AG08396 (cell line): ENCODE data around the gene HMGN4.
"Not testable (repeated sequence)": the region's sequence is repeated elsewhere in the genome, so short reads cannot be mapped to it uniquely, and the experiment has no call there.

Experiments used
- DNase-seq: peaks from one replicate; pipeline ENCODE4 v3.0.0; 2012; ENCODE audit warnings: low spot score, mixed read lengths

HMGN4 gene

GRCh38 chr6:26537846-26538571, at the start of gene HMGN4:
Gene HMGN4 (plus strand): TSS chr6:26538366. CDS start chr6:26545207, 6,841 bp downstream.
- DNase-seq, result peak; percentile 79

- DNase-seq, result no peak
These were observed 47.9 kb upstream of the HMGN4 start for GRCh38 chr6:26489996-26490964.

- DNase-seq, result no peak
These were observed 46.6 kb upstream of the HMGN4 start for GRCh38 chr6:26491604-26492003.

- DNase-seq, result peak; percentile 42
These were observed 44.9 kb upstream of the HMGN4 start for GRCh38 chr6:26493258-26493657.

GRCh38 chr6:26494117-26494516, 44.0 kb upstream of the HMGN4 start:
- DNase-seq, result no peak

- DNase-seq, result no peak
These were observed 42.9 kb upstream of the HMGN4 start for GRCh38 chr6:26495281-26495680.

- DNase-seq, result no peak
These were observed 40.6 kb upstream of the HMGN4 start for GRCh38 chr6:26497610-26498009.

- DNase-seq, result no peak
These were observed 38.1 kb upstream of the HMGN4 start, which contains the start of gene BTN1A1 for GRCh38 chr6:26500102-26500501. Gene BTN1A1 (plus strand): TSS chr6:26500303. CDS start chr6:26501287, 984 bp downstream.

- no peak for DNase-seq
These were observed 36.6 kb upstream of the HMGN4 start for GRCh38 chr6:26501482-26501986.

GRCh38 chr6:26502165-26502564, 36.0 kb upstream of the HMGN4 start:
- DNase-seq, result no peak

GRCh38 chr6:26502626-26503025, 35.5 kb upstream of the HMGN4 start:
- DNase-seq, result no peak

GRCh38 chr6:26507658-26508057, 30.5 kb upstream of the HMGN4 start:
- no peak for DNase-seq

GRCh38 chr6:26511033-26511432, 27.1 kb upstream of the HMGN4 start:
- DNase-seq, result not testable (repeated sequence)

GRCh38 chr6:26514984-26515383, 23.2 kb upstream of the HMGN4 start:
- no peak for DNase-seq

GRCh38 chr6:26516481-26517427, 21.4 kb upstream of the HMGN4 start:
- DNase-seq, result no peak

- no peak for DNase-seq
These were observed 18.8 kb upstream of the HMGN4 start for GRCh38 chr6:26519359-26519758.

GRCh38 chr6:26520237-26520849, 17.8 kb upstream of the HMGN4 start:
- no peak for DNase-seq

GRCh38 chr6:26520850-26521599, 17.1 kb upstream of the HMGN4 start:
- peak; percentile 96 for DNase-seq

- DNase-seq, result peak; percentile 81
These were observed 16.4 kb upstream of the HMGN4 start for GRCh38 chr6:26521600-26522391.
